Peyer's patch (tissue), 4 donors: ENCODE data around the gene RNF44.

ENCODE experiments used
- CTCF ChIP-seq, 6 experiments: fragments of 450-650 bp in 4 of 6; fragments of 200-600 bp in 2 of 6; sonication (generic) in 1 of 6; IDR thresholded peaks; one replicate each; pipeline ENCODE4 v1.5.1; 2017 to 2019; ENCODE audit warnings: antibody characterized with exemption in 6 of 6, mild to moderate bottlenecking in 3 of 6, moderate library complexity in 1 of 6
- POLR2A ChIP-seq, 2 donors: fragments of 450-650 bp; IDR thresholded peaks; one replicate each; pipeline ENCODE4 v1.5.1; 2017; ENCODE audit warnings: antibody characterized with exemption in 2 of 2, mild to moderate bottlenecking in 2 of 2, moderate library complexity in 2 of 2

- no peak for TF ChIP-seq CTCF (IDR thresholded peaks at IDR 0.05)
- TF ChIP-seq POLR2A (IDR thresholded peaks at IDR 0.05) = no peak
Observed at GRCh38 chr5:176581361-176581760, 44.2 kb upstream of the RNF44 start.
